MM.1S (cell line): Measurements from ENCODE around the gene ATCAY.
"Not testable (repeated sequence)": the region's sequence is repeated elsewhere in the genome, so short reads cannot be mapped to it uniquely, and the experiment has no call there.

ENCODE experiments used
- DNase-seq: peaks from one replicate; pipeline ENCODE4 v3.0.0-alpha.2; 2015
- H2AFZ ChIP-seq: fragments of 300-600 bp; sonication (generic); 2 replicates; pipeline ENCODE4 v1.6.0; 2016; ENCODE audit warnings: antibody characterized with exemption, low read length
- H3F3A ChIP-seq: fragments of 300-600 bp; sonication (generic); 2 replicates; pipeline ENCODE4 v1.6.1; 2016; ENCODE audit warnings: mild to moderate bottlenecking, antibody characterized with exemption, low read length, moderate library complexity, mixed read lengths; ENCODE audit not compliant: insufficient read depth
- H3K27ac ChIP-seq: fragments of 300-600 bp; sonication (generic); 2 replicates; pipeline ENCODE4 v1.5.1; 2016; ENCODE audit warnings: mild to moderate bottlenecking, low read length
- H3K27me3 ChIP-seq: fragments of 300-600 bp; sonication (generic); replicated peaks from 2 replicates; pipeline ENCODE4 v1.6.0; 2016; ENCODE audit warnings: low read length; ENCODE audit not compliant: insufficient read depth
- H3K36me3 ChIP-seq: fragments of 300-600 bp; sonication (generic); replicated peaks from 2 replicates; pipeline ENCODE4 v1.6.1; 2016; ENCODE audit warnings: mild to moderate bottlenecking, low read length, mixed read lengths; ENCODE audit not compliant: insufficient read depth
- H3K4me1 ChIP-seq: fragments of 300-600 bp; sonication (generic); 2 replicates; pipeline ENCODE4 v1.6.1; 2016; ENCODE audit warnings: low read length, mixed read lengths
- H3K4me2 ChIP-seq: fragments of 300-600 bp; sonication (generic); 2 replicates; pipeline ENCODE4 v1.6.0; 2016; ENCODE audit warnings: low read depth, low read length
- H3K4me3 ChIP-seq: fragments of 300-600 bp; sonication (generic); 2 replicates; pipeline ENCODE4 v1.5.1; 2016; ENCODE audit warnings: low read length, mixed read lengths
- H3K79me2 ChIP-seq: fragments of 300-600 bp; sonication (generic); 2 replicates; pipeline ENCODE4 v1.6.1; 2016; ENCODE audit warnings: mixed run types, low read length, mixed read lengths
- H3K9ac ChIP-seq: fragments of 300-600 bp; sonication (generic); 2 replicates; pipeline ENCODE4 v1.6.1; 2016; ENCODE audit warnings: low read length, mixed read lengths
- H3K9me2 ChIP-seq: fragments of 300-600 bp; sonication (generic); replicated peaks from 2 replicates; pipeline ENCODE4 v1.6.1; 2016; ENCODE audit warnings: mild to moderate bottlenecking, low read length, mixed read lengths; ENCODE audit not compliant: insufficient read depth
- H3K9me3 ChIP-seq: fragments of 300-600 bp; sonication (generic); replicated peaks from 2 replicates; pipeline ENCODE4 v1.6.1; 2016; ENCODE audit warnings: mild to moderate bottlenecking, low read length, mixed read lengths; ENCODE audit not compliant: insufficient read depth
- H4K20me1 ChIP-seq: fragments of 300-600 bp; sonication (generic); 2 replicates; pipeline ENCODE4 v1.6.1; 2016; ENCODE audit warnings: mild to moderate bottlenecking, low read length, moderate library complexity, mixed read lengths; ENCODE audit not compliant: insufficient read depth
- CTCF ChIP-seq: fragments of 300-600 bp; sonication (generic); IDR thresholded peaks from 2 replicates; pipeline ENCODE4 v1.5.1; 2016; ENCODE audit warnings: antibody characterized with exemption, low read length, mixed read lengths
- EZH2 ChIP-seq: fragments of 300-600 bp; sonication (generic); optimal IDR thresholded peaks from 2 replicates; pipeline ENCODE3; 2017; ENCODE audit warnings: low read depth, mild to moderate bottlenecking, antibody characterized with exemption, low read length, mixed read lengths
- EZH2phosphoT487 ChIP-seq: fragments of 300-600 bp; sonication (generic); IDR thresholded peaks from 2 replicates; pipeline ENCODE4 v1.6.1; 2018; ENCODE audit warnings: antibody characterized with exemption, low read length

Gene ATCAY

GRCh38 chr19:3867971-3868769, 12.3 kb upstream of the ATCAY start:
- Histone ChIP-seq H3K27me3 (peaks cover 96% of the 10 kb centered on the region), H3F3A (no peaks in the 10 kb centered on the region), H3K4me2 (no peak overlapping the region), H3K36me3 (no peaks in the 10 kb centered on the region), H3K4me3 (no peak overlapping the region), H2AFZ (no peak overlapping the region), H3K9ac (no peak overlapping the region), H3K9me2 (no peaks in the 10 kb centered on the region), H3K4me1 (no peaks in the 10 kb centered on the region), H3K79me2 (no peaks in the 10 kb centered on the region), H3K9me3 (no peaks in the 10 kb centered on the region), H3K27ac (no peak overlapping the region), H4K20me1 (no peaks in the 10 kb centered on the region)
- TF ChIP-seq CTCF (no peak), EZH2phosphoT487 (no peak)
- DNase-seq = no peak

GRCh38 chr19:3868770-3869456, 11.6 kb upstream of the ATCAY start, which contains the start of gene ZFR2:
Gene ZFR2 (minus strand): TSS chr19:3869038. CDS start chr19:3869017, 21 bp downstream.
- no peaks in the 10 kb centered on the region for H3K36me3 ChIP-seq
- H3K4me1 ChIP-seq = no peaks in the 10 kb centered on the region
- H3K27me3 ChIP-seq = peaks cover 96% of the 10 kb centered on the region
- TF ChIP-seq EZH2phosphoT487 = no peak
- no peak within 1 kb of the TSS for H3K27ac ChIP-seq
- no peak within 1 kb of the TSS for H2AFZ ChIP-seq
- H3K4me3 ChIP-seq = no peak within 1 kb of the TSS
- no peaks in the 10 kb centered on the region for H3K9me2 ChIP-seq
- no peak within 1 kb of the TSS for H3K9ac ChIP-seq
- no peaks in the 10 kb centered on the region for H3K79me2 ChIP-seq
- H3K9me3 ChIP-seq = no peaks in the 10 kb centered on the region
- H3K4me2 ChIP-seq = no peak within 1 kb of the TSS
- no peaks in the 10 kb centered on the region for H4K20me1 ChIP-seq
- H3F3A ChIP-seq = no peaks in the 10 kb centered on the region
- no peak for DNase-seq

GRCh38 chr19:3873151-3873550, 7.3 kb upstream of the ATCAY start:
- H3K4me3 ChIP-seq = no peak overlapping the region
- no peak overlapping the region for H3K9ac ChIP-seq
- H3K27me3 ChIP-seq = peaks cover 95% of the 10 kb centered on the region
- no peak for DNase-seq
- no peaks in the 10 kb centered on the region for H4K20me1 ChIP-seq
- H3K27ac ChIP-seq = no peak overlapping the region
- no peaks in the 10 kb centered on the region for H3K4me1 ChIP-seq
- no peak overlapping the region for H2AFZ ChIP-seq
- no peaks in the 10 kb centered on the region for H3K79me2 ChIP-seq
- H3K4me2 ChIP-seq = no peak overlapping the region
- no peaks in the 10 kb centered on the region for H3K36me3 ChIP-seq
- H3K9me3 ChIP-seq = no peaks in the 10 kb centered on the region
- no peaks in the 10 kb centered on the region for H3F3A ChIP-seq
- TF ChIP-seq EZH2phosphoT487 (no peak), CTCF (no peak), EZH2 (no peak)
- no peaks in the 10 kb centered on the region for H3K9me2 ChIP-seq

GRCh38 chr19:3874695-3875094, 5.8 kb upstream of the ATCAY start:
- not testable (repeated sequence) for DNase-seq, H3K79me2 ChIP-seq, H3K36me3 ChIP-seq, H3K4me1 ChIP-seq, H3K4me2 ChIP-seq, H3K4me3 ChIP-seq, H2AFZ ChIP-seq, H3F3A ChIP-seq, H4K20me1 ChIP-seq, H3K9ac ChIP-seq, H3K9me2 ChIP-seq, H3K9me3 ChIP-seq, H3K27ac ChIP-seq
- peaks cover 95% of the 10 kb centered on the region for H3K27me3 ChIP-seq
